Astrocyte of the cerebellum (primary cell): ENCODE data around the gene ADAMTS4.

ENCODE experiments used
- DNase-seq: peaks from one replicate; pipeline ENCODE4 v3.0.0-alpha.2; 2011; ENCODE audit warnings: low read depth
- H3K4me3 ChIP-seq: 2 replicates; pipeline ENCODE4 v1.5.1; 2011; ENCODE audit warnings: mild to moderate bottlenecking, low read depth, low read length, moderate library complexity
- in situ Hi-C: cut with HindIII; loops from 2 replicates; pipeline ENCODE4 v1.10.0; 2017; ENCODE audit warnings: low sequenced_read_pairs
- TF ChIP-seq, protein P1 (sequence below): IDR thresholded peaks from 2 replicates; pipeline ENCODE4 v1.5.1; 2012; ENCODE audit warnings: low read length, low read depth, moderate library complexity, mild to moderate bottlenecking; ENCODE audit errors: missing control alignments

Gene ADAMTS4

DNA sequence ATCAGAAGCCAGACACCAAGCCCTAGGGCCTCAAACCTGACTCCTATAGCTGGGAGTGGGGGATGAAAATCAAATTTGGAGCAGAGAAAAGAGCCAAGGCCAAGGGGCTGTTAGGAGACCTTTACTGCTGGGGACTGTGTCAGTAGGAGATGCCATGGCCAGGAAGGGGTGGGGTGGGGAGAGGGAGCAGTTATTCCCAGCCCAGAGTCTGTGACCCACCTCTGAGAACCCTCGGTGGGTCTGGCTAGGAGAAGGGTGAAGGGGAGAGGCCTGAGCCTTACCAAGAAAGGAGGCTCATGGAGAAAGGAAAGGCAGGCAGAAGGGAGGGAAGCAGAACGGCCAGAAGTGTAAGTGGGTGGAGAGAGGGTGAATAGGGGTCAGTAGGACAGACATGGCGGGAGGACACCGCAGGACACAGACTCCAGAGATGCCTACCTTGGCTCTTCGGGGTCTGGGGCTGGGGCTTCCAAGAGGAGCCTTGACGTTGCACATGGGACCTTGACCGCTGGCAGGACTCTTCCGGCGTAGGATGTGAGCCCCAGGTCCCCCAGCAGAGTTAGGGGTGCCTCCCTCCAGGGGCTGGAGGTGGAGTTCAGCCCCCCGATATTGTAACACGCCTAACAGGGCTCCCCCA lies 1.2 kb downstream of the ADAMTS4 start:
- no peak overlapping the region for H3K4me3 ChIP-seq
- TF ChIP-seq, protein P1, sequence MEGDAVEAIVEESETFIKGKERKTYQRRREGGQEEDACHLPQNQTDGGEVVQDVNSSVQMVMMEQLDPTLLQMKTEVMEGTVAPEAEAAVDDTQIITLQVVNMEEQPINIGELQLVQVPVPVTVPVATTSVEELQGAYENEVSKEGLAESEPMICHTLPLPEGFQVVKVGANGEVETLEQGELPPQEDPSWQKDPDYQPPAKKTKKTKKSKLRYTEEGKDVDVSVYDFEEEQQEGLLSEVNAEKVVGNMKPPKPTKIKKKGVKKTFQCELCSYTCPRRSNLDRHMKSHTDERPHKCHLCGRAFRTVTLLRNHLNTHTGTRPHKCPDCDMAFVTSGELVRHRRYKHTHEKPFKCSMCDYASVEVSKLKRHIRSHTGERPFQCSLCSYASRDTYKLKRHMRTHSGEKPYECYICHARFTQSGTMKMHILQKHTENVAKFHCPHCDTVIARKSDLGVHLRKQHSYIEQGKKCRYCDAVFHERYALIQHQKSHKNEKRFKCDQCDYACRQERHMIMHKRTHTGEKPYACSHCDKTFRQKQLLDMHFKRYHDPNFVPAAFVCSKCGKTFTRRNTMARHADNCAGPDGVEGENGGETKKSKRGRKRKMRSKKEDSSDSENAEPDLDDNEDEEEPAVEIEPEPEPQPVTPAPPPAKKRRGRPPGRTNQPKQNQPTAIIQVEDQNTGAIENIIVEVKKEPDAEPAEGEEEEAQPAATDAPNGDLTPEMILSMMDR: no peak
- in situ Hi-C loops: no loop called here
- DNase-seq: no peak

DNA sequence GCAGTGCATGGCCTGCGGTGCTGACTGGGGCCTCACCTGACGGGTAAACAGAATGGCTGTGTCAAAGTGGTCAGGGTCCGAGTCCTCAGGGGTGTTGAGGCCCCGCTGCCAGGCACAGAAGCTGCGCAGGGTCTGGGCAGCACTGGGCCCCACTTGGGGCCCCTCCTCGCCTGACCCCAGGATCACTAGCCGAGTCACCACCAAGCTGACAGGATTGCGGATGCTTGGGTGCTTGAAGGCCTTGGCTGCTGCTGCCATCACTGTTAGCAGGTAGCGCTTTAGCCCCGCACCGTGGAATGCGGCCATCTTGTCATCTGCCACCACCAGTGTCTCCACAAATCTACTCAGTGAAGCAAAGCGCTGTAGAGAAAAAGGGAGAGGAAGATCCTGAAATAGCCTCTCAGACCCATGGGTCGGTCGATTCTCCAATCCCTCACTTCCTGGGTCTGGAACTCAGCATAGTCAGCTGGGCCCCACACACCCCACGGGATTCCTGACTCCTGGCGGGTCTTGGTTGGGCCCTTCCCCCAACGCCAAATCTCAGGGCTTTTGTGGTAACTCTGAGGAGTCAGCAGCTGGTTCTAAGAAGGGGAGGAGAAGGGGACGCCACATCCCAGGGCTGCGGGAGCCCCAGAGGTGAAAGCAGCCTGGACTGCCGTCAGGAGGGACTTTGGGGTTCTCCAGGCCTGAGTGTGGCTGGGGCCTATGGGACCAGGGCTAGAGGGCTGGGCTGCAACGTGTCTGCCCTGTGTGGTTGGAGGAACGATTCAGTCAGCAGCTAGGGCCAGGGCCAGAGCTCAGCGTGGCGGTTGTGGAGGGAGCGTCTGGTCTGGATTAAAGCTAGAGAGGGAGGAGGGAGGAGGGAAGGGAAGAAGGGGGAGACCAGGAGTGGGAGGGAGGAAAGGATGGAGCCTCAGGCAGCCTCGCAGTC lies 2.1 kb downstream of the ADAMTS4 start:
- DNase-seq: no peak
- H3K4me3 ChIP-seq: no peak overlapping the region
- TF ChIP-seq, protein P1: no peak
- in situ Hi-C loops: no loop called here

DNA sequence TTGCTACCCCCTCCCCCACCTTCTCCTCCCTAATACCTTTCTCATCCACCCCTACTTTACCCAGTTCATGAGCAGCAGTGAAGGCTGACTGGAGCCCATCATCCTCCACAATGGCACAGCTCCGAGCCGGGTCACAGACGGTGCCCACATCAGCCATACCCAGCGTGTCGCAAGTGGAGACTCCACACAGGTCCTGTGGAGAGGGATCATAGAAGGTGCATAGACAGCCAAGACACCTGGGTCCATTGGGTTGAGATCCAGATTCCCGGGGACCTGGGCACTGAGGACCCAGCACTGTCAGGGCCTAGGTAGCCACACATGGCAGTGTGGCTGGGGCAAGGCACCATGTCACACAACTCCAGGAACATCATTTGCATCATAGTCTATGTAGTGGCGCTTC lies 2.7 kb downstream of the ADAMTS4 start:
- H3K4me3 ChIP-seq: no peak overlapping the region
- TF ChIP-seq, protein P1: no peak
- in situ Hi-C loops: no loop called here
- DNase-seq: no peak

DNA sequence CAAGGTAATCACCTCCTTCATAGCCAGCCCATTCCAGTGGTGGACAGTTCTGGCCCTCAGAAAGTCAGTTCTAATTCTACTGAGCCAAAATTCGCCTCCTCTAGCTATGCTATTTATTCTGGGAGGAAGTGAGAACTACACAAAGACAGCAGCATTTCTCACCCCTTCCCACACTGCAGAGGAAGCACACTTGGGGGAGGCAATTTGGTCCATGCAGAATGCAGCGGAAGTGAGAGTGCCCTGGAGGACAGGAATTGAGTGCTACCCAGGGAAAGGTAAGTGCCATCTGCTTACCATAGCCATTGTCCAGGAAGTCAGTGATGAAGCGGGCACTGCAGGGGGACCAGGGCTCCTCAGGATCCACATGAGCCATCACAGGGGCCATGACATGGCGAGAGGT lies 3.7 kb downstream of the ADAMTS4 start:
- in situ Hi-C loops: no loop called here
- TF ChIP-seq, protein P1: no peak
- H3K4me3 ChIP-seq: no peak overlapping the region
- DNase-seq: no peak

DNA sequence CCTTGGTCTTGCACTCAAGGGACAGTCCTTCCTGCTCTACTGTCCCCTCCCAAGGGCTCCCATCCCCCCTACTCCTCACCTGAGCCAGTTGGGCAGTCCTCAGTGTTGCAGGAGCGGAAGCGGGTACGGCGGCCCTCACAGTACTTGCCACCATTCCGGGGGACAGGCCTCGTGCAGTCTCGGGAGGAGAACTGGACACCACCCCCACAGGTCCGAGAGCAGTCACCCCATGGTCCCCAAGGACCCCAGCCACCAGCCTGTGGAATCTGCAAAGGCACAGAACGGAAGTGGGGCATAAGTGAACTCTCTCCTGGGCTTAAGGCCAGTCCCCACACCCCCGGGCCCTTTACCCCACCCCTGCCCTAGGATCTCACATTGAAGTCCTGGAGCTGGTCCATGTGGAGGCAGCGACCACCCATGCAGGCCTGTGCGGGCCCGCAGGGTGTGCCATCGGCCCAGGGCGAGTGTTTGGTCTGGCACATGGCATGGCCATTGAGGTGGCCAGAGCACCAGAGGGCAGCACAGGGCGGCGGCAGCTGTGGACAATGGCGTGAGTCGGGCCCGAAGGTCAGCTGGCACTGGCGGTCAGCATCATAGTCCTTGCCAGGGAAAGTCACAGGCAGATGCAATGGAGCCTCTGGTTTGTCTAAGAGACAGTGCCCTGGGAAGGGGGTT lies 5.2 kb downstream of the ADAMTS4 start:
- in situ Hi-C loops: no loop called here
- no peak overlapping the region for H3K4me3 ChIP-seq
- TF ChIP-seq, protein P1: no peak
- no peak for DNase-seq
